Cardiac muscle cell (in vitro differentiated cells and primary cell): ENCODE data around the gene RNU2-1. TPM values are rescaled to one million over a fixed set of nuclear protein-coding genes. Genes with fewer than 3 reads are reported as not detected.

Experiments
- DNase-seq, 2 donors: peaks; one replicate each; pipeline versions ENCODE4 v3.0.0 to v3.0.0-alpha.2; 2010 to 2017; ENCODE audit warnings: low read depth in 1 of 2, low spot score in 1 of 2
- H3K27ac ChIP-seq: fragments of 200-600 bp; sonication (generic); 2 replicates; pipeline ENCODE4 v1.5.1; 2016
- H3K27me3 ChIP-seq: fragments of 200-600 bp; sonication (generic); 2 replicates; pipeline ENCODE4 v1.6.0; 2016; ENCODE audit warnings: control low read depth
- H3K36me3 ChIP-seq: fragments of 200-600 bp; sonication (generic); 2 replicates; pipeline ENCODE4 v1.5.1; 2016; ENCODE audit warnings: control low read depth
- H3K4me1 ChIP-seq: fragments of 200-600 bp; sonication (generic); 2 replicates; pipeline ENCODE4 v1.8.1; 2017; ENCODE audit warnings: low read depth, mild to moderate bottlenecking, mixed run types
- H3K4me3 ChIP-seq: fragments of 200-600 bp; sonication (generic); 2 replicates; pipeline ENCODE4 v1.5.1; 2016; ENCODE audit warnings: mild to moderate bottlenecking
- H3K9me3 ChIP-seq: fragments of 200-600 bp; sonication (generic); 2 replicates; pipeline ENCODE4 v1.5.1; 2017; ENCODE audit warnings: low read depth, mild to moderate bottlenecking, control low read depth
- polyA plus RNA-seq: library from polyadenylated mRNA; unstranded; fragments of >200 nt; fragmentation: Nextera tagmentation; extraction: Ambion mirVana; gene quantifications from 2 replicates; pipeline ENCODE4 v1.2.1, GENCODE V29; 2016
- total RNA-seq: library from RNA; depleted of rRNA; stranded (reverse); fragments of >200 nt; gene quantifications from 2 replicates; pipeline ENCODE4 v1.2.3, GENCODE V29; 2016
- TF ChIP-seq, protein P1 (sequence below): IDR thresholded peaks from 2 replicates; pipeline ENCODE4 v1.5.1; 2012; ENCODE audit warnings: low read depth, mild to moderate bottlenecking, low read length

RNU2-1 gene
- total and polyA plus RNA-seq, 2 experiments from 2014 or later = not detected

DNA sequence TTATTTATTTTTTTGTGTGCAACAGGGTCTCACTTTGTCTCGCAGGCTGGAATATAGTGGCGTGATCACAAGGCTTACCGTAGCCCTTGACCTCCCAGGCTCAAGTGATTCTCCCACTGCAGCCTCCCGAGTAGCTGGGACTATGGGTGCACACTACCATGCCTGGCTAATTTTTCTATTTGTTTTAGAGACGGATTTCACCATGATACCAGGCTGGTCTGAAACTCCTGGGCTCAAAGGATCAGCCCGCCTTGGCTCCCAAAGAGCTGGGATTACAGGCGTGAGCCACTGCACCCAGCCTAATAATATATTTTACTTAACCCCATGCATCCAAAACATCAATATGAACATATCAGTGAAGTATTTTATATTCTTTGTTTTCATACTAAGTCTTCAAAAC, 7.4 kb downstream of the RNU2-1 start:
- no peak overlapping the region for H3K4me3 ChIP-seq
- no peaks in the 10 kb centered on the region for H3K27me3 ChIP-seq
- H3K27ac ChIP-seq = no peak overlapping the region
- peaks cover 6% of the 10 kb centered on the region for H3K36me3 ChIP-seq
- no peaks in the 10 kb centered on the region for H3K9me3 ChIP-seq
- H3K4me1 ChIP-seq = no peaks in the 10 kb centered on the region
- TF ChIP-seq, protein P1, sequence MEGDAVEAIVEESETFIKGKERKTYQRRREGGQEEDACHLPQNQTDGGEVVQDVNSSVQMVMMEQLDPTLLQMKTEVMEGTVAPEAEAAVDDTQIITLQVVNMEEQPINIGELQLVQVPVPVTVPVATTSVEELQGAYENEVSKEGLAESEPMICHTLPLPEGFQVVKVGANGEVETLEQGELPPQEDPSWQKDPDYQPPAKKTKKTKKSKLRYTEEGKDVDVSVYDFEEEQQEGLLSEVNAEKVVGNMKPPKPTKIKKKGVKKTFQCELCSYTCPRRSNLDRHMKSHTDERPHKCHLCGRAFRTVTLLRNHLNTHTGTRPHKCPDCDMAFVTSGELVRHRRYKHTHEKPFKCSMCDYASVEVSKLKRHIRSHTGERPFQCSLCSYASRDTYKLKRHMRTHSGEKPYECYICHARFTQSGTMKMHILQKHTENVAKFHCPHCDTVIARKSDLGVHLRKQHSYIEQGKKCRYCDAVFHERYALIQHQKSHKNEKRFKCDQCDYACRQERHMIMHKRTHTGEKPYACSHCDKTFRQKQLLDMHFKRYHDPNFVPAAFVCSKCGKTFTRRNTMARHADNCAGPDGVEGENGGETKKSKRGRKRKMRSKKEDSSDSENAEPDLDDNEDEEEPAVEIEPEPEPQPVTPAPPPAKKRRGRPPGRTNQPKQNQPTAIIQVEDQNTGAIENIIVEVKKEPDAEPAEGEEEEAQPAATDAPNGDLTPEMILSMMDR = no peak
- DNase-seq = no peak

DNA sequence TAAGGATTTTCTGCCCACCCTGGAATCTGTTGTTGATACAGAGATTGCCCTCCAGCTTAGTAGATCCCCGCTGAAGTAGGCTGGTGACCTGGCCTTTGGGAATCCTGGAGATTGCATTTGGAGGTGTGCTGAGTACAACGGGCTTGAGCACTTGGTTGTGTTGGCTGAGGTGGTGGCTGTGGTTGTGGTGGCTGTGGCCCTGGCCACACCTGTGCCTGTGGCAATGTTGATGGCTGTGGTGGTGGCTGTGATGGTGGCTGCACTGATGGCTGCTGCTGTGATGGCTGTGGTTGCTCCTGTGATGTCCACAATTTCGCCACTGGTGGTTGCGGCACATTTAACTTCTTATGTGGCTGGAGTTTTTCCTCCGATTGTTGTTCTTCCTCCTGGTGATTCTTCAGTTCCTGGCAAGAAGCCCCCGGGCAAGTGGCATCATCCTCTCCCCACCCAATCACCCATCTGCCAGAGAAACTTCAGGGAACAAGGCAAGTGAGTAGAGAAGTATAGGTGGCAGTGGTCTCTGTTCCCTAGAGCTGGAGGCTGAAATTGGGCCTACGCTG, 9.6 kb downstream of the RNU2-1 start:
- no peaks in the 10 kb centered on the region for H3K4me1 ChIP-seq
- H3K36me3 ChIP-seq = peaks cover 6% of the 10 kb centered on the region
- no peak overlapping the region for H3K4me3 ChIP-seq
- TF ChIP-seq, protein P1 = no peak
- no peak overlapping the region for H3K27ac ChIP-seq
- no peaks in the 10 kb centered on the region for H3K9me3 ChIP-seq
- no peak for DNase-seq
- no peaks in the 10 kb centered on the region for H3K27me3 ChIP-seq

DNA sequence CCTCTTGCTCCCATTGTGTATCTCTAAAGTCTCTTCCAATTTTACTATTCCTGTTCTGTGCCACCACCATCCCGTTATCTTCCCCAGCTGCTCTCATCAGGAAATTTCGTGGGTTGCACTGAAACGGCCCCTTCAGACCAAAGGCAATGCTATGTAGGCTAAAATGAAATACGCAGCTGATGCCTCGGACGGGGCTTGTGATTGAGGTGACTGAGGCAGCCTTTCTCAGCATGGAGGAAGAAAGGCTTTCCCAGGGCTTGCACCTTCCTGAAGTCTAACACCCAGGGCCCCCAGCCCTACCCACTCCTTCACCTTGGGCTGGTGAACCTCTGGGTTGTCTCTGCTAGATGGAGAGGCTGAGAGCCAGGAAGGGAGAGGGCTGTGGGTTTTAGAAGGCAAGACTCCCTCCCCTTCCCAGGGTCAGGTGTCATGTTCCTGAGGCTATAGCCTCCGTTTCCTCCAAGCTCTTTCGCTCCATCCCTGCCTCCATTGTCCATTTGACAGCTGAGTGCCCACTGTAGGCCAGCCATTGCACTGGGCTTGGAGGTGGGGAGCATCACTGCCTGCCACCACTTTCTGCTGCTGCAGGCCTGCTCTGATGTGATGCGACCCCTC, 13.2 kb downstream of the RNU2-1 start:
- no peaks in the 10 kb centered on the region for H3K4me1 ChIP-seq
- H3K27ac ChIP-seq = no peak overlapping the region
- no peak overlapping the region for H3K4me3 ChIP-seq
- no peaks in the 10 kb centered on the region for H3K9me3 ChIP-seq
- DNase-seq = no peak
- H3K27me3 ChIP-seq = no peaks in the 10 kb centered on the region
- TF ChIP-seq, protein P1 = no peak
- no peaks in the 10 kb centered on the region for H3K36me3 ChIP-seq

DNA sequence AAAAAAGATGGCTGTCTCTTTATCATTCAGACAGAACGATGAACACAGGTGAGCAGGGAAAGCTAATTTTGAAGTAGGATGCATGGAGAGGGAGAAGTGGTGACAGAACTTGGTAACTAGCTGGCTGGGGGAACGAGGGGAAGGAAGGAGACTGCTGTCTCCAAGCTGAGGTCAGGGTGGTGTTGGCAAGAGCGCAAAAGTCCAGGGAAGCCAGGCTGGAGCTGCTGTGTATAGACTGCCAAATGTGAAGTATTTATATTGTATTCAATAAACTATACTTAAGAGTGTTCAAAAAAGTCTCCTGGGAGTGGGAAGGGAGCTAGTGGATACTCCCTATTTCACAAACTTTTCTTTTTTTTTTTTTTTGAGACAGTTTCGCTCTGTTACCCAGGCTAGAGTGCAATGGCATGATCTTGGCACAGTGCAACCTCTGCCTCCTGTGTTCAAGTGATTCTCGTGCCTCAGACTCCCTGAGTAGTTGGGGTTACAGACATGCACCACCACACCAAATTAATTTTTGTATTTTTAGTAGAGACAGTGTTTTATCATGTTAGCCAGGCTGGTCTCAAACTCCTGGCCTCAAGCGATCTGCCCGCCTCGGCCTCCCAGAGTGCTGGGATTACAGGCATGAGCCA, 13.9 kb downstream of the RNU2-1 start:
- DNase-seq = no peak
- Histone ChIP-seq H3K4me3 (no peak overlapping the region), H3K27ac (no peak overlapping the region), H3K4me1 (no peaks in the 10 kb centered on the region), H3K36me3 (no peaks in the 10 kb centered on the region), H3K9me3 (no peaks in the 10 kb centered on the region), H3K27me3 (no peaks in the 10 kb centered on the region)
- TF ChIP-seq, protein P1 = no peak

DNA sequence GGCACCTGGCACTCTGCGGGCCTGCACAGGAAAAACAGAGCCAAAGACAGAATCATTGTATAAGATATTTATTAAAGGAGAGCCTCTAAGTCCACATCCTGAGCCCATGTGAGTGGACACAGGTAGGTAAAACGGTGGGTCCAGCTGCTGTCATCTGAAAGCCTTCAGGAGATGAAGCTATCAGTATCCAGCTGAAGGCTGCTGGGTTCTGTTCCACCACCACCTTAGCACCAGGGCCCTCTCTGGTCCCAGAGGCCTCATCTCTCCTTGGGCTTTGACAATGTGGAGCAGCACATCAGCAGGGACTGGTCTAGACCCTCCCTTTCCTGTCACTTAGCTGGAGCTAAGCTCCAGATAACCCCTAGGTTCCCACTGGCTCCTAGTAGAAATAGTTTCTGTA, 14.8 kb downstream of the RNU2-1 start:
- Histone ChIP-seq H3K27ac (no peak overlapping the region), H3K36me3 (no peaks in the 10 kb centered on the region), H3K4me3 (no peak overlapping the region), H3K9me3 (no peaks in the 10 kb centered on the region), H3K4me1 (no peaks in the 10 kb centered on the region), H3K27me3 (no peaks in the 10 kb centered on the region)
- TF ChIP-seq, protein P1 = no peak
- DNase-seq = no peak
